Smooth muscle cell (in vitro differentiated cells): ENCODE data around the gene RHOB. TPM values are rescaled to one million over a fixed set of nuclear protein-coding genes. Genes with fewer than 3 reads are reported as not detected.
"Not testable (repeated sequence)": the region's sequence is repeated elsewhere in the genome, so short reads cannot be mapped to it uniquely, and the experiment has no call there.

Source experiments
- DNase-seq: peaks from one replicate; lab custom pipeline; 2025; ENCODE audit not compliant: unreplicated experiment; lab: John Stamatoyannopoulos, UW
- H2AFZ ChIP-seq: fragments of 200-600 bp; sonication (generic); 2 replicates; pipeline ENCODE4 v1.6.0; 2016; ENCODE audit warnings: antibody characterized with exemption, low read depth, mild to moderate bottlenecking
- H3F3A ChIP-seq: fragments of 200-600 bp; sonication (generic); 2 replicates; pipeline ENCODE4 v1.6.0; 2017; ENCODE audit warnings: antibody characterized with exemption, low read depth
- H3K27ac ChIP-seq: fragments of 200-600 bp; sonication (generic); 2 replicates; pipeline ENCODE4 v1.5.1; 2016; ENCODE audit warnings: low read depth, mild to moderate bottlenecking
- H3K27me3 ChIP-seq: fragments of 200-600 bp; sonication (generic); 2 replicates; pipeline ENCODE4 v1.6.1; 2016; ENCODE audit warnings: low read depth, mild to moderate bottlenecking
- H3K36me3 ChIP-seq: fragments of 200-600 bp; sonication (generic); 2 replicates; pipeline ENCODE4 v1.5.1; 2016; ENCODE audit warnings: low read depth
- H3K4me1 ChIP-seq: fragments of 200-600 bp; sonication (generic); 2 replicates; pipeline ENCODE4 v1.5.1; 2016; ENCODE audit warnings: low read depth
- H3K4me2 ChIP-seq: fragments of 200-600 bp; sonication (generic); 2 replicates; pipeline ENCODE4 v1.6.0; 2016; ENCODE audit warnings: mild to moderate bottlenecking
- H3K4me3 ChIP-seq: fragments of 200-600 bp; sonication (generic); 2 replicates; pipeline ENCODE4 v1.5.1; 2016; ENCODE audit warnings: mild to moderate bottlenecking
- H3K79me2 ChIP-seq: fragments of 200-600 bp; sonication (generic); 2 replicates; pipeline ENCODE4 v1.6.0; 2016; ENCODE audit warnings: low read depth, mild to moderate bottlenecking
- H3K9ac ChIP-seq: fragments of 200-600 bp; sonication (generic); 2 replicates; pipeline ENCODE4 v1.6.0; 2016; ENCODE audit warnings: low read depth
- H3K9me3 ChIP-seq: fragments of 200-600 bp; sonication (generic); replicated peaks from 2 replicates; pipeline ENCODE4 v1.5.1; 2016; ENCODE audit warnings: low read depth
- H4K20me1 ChIP-seq: fragments of 200-600 bp; sonication (generic); 2 replicates; pipeline ENCODE4 v1.6.0; 2016; ENCODE audit warnings: low read depth
- CTCF ChIP-seq: fragments of 200-600 bp; sonication (generic); IDR thresholded peaks from 2 replicates; pipeline ENCODE4 v1.5.1; 2017; ENCODE audit warnings: borderline replicate concordance, mild to moderate bottlenecking, antibody characterized with exemption; ENCODE audit not compliant: insufficient read depth, poor library complexity, severe bottlenecking
- WGBS: methylation state at CpG from one replicate; pipeline ENCODE4 v1.1.7; 2016; ENCODE audit warnings: low lambda C conversion rate; 5-methylcytosine and 5-hydroxymethylcytosine counted together
- polyA plus RNA-seq: library from polyadenylated mRNA; unstranded; fragments of >200 nt; fragmentation: Nextera tagmentation; extraction: Ambion mirVana; gene quantifications from 2 replicates; pipeline ENCODE4 v1.2.1, GENCODE V29; 2016
- total RNA-seq: library from RNA; depleted of rRNA; stranded (reverse); fragments of >200 nt; gene quantifications from 2 replicates; pipeline ENCODE4 v1.2.3, GENCODE V29; 2014

Gene RHOB
- total and polyA plus RNA-seq, 2 experiments from 2014 or later, result 75.9 to 218 TPM

GRCh38 chr2:20456636-20457426 lies 10.0 kb downstream of the RHOB start:
- WGBS, result 71% methylated on average over 3 of the region's 3 CpGs

GRCh38 chr2:20457661-20458630 lies 11.1 kb downstream of the RHOB start:
- no peaks in the 10 kb centered on the region for H3K27me3 ChIP-seq
- no peaks in the 10 kb centered on the region for H4K20me1 ChIP-seq
- DNase-seq, result no peak
- H3K27ac ChIP-seq, result no peak overlapping the region
- H2AFZ ChIP-seq, result no peak overlapping the region
- H3K9me3 ChIP-seq, result no peaks in the 10 kb centered on the region
- TF ChIP-seq CTCF, result no peak
- peaks cover 4% of the 10 kb centered on the region for H3K4me1 ChIP-seq
- no peaks in the 10 kb centered on the region for H3K79me2 ChIP-seq
- H3K4me2 ChIP-seq, result no peak overlapping the region
- no peaks in the 10 kb centered on the region for H3F3A ChIP-seq
- H3K4me3 ChIP-seq, result no peak overlapping the region
- H3K36me3 ChIP-seq, result no peaks in the 10 kb centered on the region
- H3K9ac ChIP-seq, result no peak overlapping the region
- 95% methylated on average over 10 of the region's 10 CpGs for WGBS

More at GRCh38 chr2:20456636-20457426, 10.0 kb downstream of the RHOB start:
- Histone ChIP-seq H3K4me3 (no peak overlapping the region), H3K27me3 (no peaks in the 10 kb centered on the region), H3K4me1 (peaks cover 4% of the 10 kb centered on the region), H3K4me2 (no peak overlapping the region), H3K79me2 (no peaks in the 10 kb centered on the region), H3K9ac (no peak overlapping the region), H4K20me1 (no peaks in the 10 kb centered on the region), H3K9me3 (no peaks in the 10 kb centered on the region), H2AFZ (no peak overlapping the region), H3K27ac (peak overlapping the region; percentile 60), H3K36me3 (no peaks in the 10 kb centered on the region), H3F3A (peaks cover 3% of the 10 kb centered on the region)
- no peak for DNase-seq
- TF ChIP-seq CTCF, result no peak

GRCh38 chr2:20458737-20459484 lies 12.0 kb downstream of the RHOB start:
- H4K20me1 ChIP-seq, DNase-seq, H3K79me2 ChIP-seq, H3K4me1 ChIP-seq, H2AFZ ChIP-seq, H3K27ac ChIP-seq, H3K36me3 ChIP-seq, H3K9me3 ChIP-seq, H3K4me3 ChIP-seq, H3K4me2 ChIP-seq, H3F3A ChIP-seq, H3K27me3 ChIP-seq, H3K9ac ChIP-seq: not testable (repeated sequence)
- WGBS, result 77% methylated on average over 5 of the region's 5 CpGs
